ENCODE data around the gene MGAT4B. TPM values are rescaled to one million over a fixed set of nuclear protein-coding genes. Genes with fewer than 3 reads are reported as not detected.

The MGAT4B gene
- total RNA-seq, 1 experiment from 2014 or later = 406 TPM

DNA sequence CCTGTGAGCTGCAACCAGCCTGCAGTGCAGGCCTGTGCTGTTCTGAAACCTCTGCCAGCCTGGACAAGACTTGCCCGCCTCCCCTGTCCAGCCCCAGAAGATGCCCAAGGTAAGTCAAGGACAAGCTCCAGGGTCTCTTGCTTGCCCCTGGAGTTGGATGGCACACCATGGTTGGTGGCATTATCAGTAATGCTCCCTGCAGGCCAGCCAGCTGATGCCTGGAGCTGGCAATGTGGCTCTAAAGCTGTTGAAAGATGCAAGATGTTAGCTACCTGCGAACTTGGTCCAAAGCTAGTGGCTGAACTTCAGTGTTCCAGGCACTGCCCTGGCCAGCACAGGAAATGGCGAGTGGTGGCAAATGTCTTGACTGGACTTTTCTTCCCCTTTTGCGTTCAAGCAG, 26.8 kb downstream of the MGAT4B start:
- no peak for ATAC-seq
- TF ChIP-seq SIN3A (IDR thresholded peaks at IDR 0.05; ENCODE audit: borderline replicate concordance, insufficient read depth, low read depth, low read length) (no peak), POLR2AphosphoS5 (IDR thresholded peaks at IDR 0.05; ENCODE audit: low read depth, low read length) (no peak), TCF7L2 (IDR thresholded peaks at IDR 0.05; ENCODE audit: low read depth, low read length) (no peak)
- TF ChIP-seq, protein P1, sequence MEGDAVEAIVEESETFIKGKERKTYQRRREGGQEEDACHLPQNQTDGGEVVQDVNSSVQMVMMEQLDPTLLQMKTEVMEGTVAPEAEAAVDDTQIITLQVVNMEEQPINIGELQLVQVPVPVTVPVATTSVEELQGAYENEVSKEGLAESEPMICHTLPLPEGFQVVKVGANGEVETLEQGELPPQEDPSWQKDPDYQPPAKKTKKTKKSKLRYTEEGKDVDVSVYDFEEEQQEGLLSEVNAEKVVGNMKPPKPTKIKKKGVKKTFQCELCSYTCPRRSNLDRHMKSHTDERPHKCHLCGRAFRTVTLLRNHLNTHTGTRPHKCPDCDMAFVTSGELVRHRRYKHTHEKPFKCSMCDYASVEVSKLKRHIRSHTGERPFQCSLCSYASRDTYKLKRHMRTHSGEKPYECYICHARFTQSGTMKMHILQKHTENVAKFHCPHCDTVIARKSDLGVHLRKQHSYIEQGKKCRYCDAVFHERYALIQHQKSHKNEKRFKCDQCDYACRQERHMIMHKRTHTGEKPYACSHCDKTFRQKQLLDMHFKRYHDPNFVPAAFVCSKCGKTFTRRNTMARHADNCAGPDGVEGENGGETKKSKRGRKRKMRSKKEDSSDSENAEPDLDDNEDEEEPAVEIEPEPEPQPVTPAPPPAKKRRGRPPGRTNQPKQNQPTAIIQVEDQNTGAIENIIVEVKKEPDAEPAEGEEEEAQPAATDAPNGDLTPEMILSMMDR (IDR thresholded peaks at IDR 0.05) = no peak
- TF ChIP-seq, protein P2, sequence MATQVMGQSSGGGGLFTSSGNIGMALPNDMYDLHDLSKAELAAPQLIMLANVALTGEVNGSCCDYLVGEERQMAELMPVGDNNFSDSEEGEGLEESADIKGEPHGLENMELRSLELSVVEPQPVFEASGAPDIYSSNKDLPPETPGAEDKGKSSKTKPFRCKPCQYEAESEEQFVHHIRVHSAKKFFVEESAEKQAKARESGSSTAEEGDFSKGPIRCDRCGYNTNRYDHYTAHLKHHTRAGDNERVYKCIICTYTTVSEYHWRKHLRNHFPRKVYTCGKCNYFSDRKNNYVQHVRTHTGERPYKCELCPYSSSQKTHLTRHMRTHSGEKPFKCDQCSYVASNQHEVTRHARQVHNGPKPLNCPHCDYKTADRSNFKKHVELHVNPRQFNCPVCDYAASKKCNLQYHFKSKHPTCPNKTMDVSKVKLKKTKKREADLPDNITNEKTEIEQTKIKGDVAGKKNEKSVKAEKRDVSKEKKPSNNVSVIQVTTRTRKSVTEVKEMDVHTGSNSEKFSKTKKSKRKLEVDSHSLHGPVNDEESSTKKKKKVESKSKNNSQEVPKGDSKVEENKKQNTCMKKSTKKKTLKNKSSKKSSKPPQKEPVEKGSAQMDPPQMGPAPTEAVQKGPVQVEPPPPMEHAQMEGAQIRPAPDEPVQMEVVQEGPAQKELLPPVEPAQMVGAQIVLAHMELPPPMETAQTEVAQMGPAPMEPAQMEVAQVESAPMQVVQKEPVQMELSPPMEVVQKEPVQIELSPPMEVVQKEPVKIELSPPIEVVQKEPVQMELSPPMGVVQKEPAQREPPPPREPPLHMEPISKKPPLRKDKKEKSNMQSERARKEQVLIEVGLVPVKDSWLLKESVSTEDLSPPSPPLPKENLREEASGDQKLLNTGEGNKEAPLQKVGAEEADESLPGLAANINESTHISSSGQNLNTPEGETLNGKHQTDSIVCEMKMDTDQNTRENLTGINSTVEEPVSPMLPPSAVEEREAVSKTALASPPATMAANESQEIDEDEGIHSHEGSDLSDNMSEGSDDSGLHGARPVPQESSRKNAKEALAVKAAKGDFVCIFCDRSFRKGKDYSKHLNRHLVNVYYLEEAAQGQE (IDR thresholded peaks at IDR 0.05; ENCODE audit: insufficient read depth in 1 of 2, low read depth in 2 of 2, low read length in 1 of 2) = no peak
- in situ Hi-C loops (cut with HindIII; ENCODE audit: low pct_unique_long_range_greater_than_20kb, low sequenced_read_pairs) = no loop called here
- H3K27me3 ChIP-seq (ENCODE audit: control insufficient read depth, insufficient read depth, low read length) = no peaks in the 10 kb centered on the region
- no peak overlapping the region for H3K27ac ChIP-seq (ENCODE audit: low read length)
- no peaks in the 10 kb centered on the region for H3K4me1 ChIP-seq (ENCODE audit: control insufficient read depth, insufficient read depth, low read length)
- no peaks in the 10 kb centered on the region for H3K9me3 ChIP-seq (ENCODE audit: control insufficient read depth, insufficient read depth, low read depth, low read length)
- no peaks in the 10 kb centered on the region for H3K36me3 ChIP-seq (ENCODE audit: control insufficient read depth, insufficient read depth, low read length)
- ChIA-PET POLR2A (interaction anchor here (0.5 to 0.7 kb wide), 2 partner anchors 14 to 33 kb away, joined by 3 read pairs; partner anchors contain the start of gene LTC4S), CTCF (interaction anchor here (0.7 kb wide), 1 partner anchor 17 kb away, joined by 3 read pairs; no protein-coding TSS in a partner anchor)
- no TSS peak for BruUV-seq (replicated peaks)
- DNase-seq (ENCODE audit: low read depth, low spot score) = no peak
- H3K4me3 ChIP-seq (ENCODE audit: low read depth in 2 of 2, low read length in 2 of 2) = no peak overlapping the region
- intact Hi-C loops (cut with micrococcal nuclease; ENCODE audit: unreplicated experiment) = no loop called here

DNA sequence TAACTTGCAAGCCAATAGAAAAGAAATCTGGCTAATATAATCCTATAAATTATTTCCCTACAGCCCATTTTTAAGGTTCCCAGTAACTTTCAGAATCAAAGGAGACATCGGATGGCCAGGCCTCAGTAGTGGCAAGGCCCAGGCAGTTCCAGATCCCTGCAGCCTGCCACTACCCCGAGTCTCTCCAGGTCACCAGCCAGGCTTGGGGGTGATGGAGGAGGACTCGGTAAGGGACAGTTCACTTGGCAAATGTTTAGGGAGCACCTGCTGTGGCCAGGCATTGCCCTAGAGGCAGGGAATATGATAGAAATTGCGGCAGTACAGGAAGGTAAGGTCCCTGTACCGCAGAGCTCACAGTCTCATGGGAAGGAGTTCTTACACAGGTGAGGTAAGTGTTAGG, 28.1 kb downstream of the MGAT4B start:
- BruUV-seq (replicated peaks) = no TSS peak
- ChIA-PET CTCF (no interaction called here), POLR2A (no interaction called here)
- Histone ChIP-seq H3K36me3 (ENCODE audit: control insufficient read depth, insufficient read depth, low read length) (no peaks in the 10 kb centered on the region), H3K27me3 (ENCODE audit: control insufficient read depth, insufficient read depth, low read length) (no peaks in the 10 kb centered on the region), H3K4me1 (ENCODE audit: control insufficient read depth, insufficient read depth, low read length) (no peaks in the 10 kb centered on the region), H3K9me3 (ENCODE audit: control insufficient read depth, insufficient read depth, low read depth, low read length) (no peaks in the 10 kb centered on the region), H3K4me3 (ENCODE audit: low read depth in 2 of 2, low read length in 2 of 2) (no peak overlapping the region), H3K27ac (ENCODE audit: low read length) (no peak overlapping the region)
- in situ Hi-C loops (cut with HindIII; ENCODE audit: low pct_unique_long_range_greater_than_20kb, low sequenced_read_pairs) = no loop called here
- ATAC-seq = no peak
- TF ChIP-seq, protein P2 (IDR thresholded peaks at IDR 0.05; ENCODE audit: insufficient read depth in 1 of 2, low read depth in 2 of 2, low read length in 1 of 2) = no peak
- no peak for TF ChIP-seq SIN3A (IDR thresholded peaks at IDR 0.05; ENCODE audit: borderline replicate concordance, insufficient read depth, low read depth, low read length)
- TF ChIP-seq, protein P1 (IDR thresholded peaks at IDR 0.05) = no peak
- DNase-seq (ENCODE audit: low read depth, low spot score) = no peak
- intact Hi-C loops (cut with micrococcal nuclease; ENCODE audit: unreplicated experiment) = no loop called here

All from Panc1 (cell line).